ENCODE data around the gene BORCS6. TPM values are rescaled to one million over a fixed set of nuclear protein-coding genes. Genes with fewer than 3 reads are reported as not detected.

Gene BORCS6
- total and polyA plus RNA-seq, 9 of the 15 experiments (the other 6 are each of a cell fraction or from before 2014, with no cell fraction given), result 0.01 to 7.4 (median 2.3) TPM

DNA sequence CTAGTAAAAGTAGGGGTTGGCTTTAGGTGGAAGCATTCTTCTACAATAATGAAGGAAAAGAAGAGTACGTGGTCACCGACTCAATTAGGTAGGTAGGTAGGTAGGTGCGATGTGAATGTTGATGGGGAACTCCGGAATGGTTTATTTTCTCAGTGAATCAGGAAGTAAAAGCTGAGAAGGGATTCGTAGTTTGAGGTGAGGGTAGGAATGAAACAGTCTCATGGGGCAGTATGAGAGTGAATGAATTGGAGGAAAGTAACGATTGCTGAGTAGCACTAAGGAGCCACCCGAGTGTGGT is 51.7 kb downstream of the BORCS6 start:
- H3K4me1 ChIP-seq (replicated peaks in 1 of 2; ENCODE audit: control insufficient read depth in 2 of 2, insufficient read depth in 2 of 2, low read length in 2 of 2), result peaks cover 6 to 30% of the 10 kb centered on the region in 2 experiments; a peak in 4 of 5 replicates
- ChIA-PET POLR2A (interaction anchor here (0.6 to 2.8 kb wide), 7 partner anchors 11 to 83 kb away, joined by 3 to 14 read pairs (median 5); no protein-coding TSS in a partner anchor), CTCF (ENCODE audit: low intra/inter-chr PET ratio) (interaction anchor here (0.6 to 1.4 kb wide), 3 partner anchors 17 to 99 kb away, joined by 3 to 4 read pairs (median 3); no protein-coding TSS in a partner anchor)
- peaks cover 30% of the 10 kb centered on the region; the same call in 1 of the 3 replicates for H3K36me3 ChIP-seq (ENCODE audit: control insufficient read depth, insufficient read depth, low read length)
- in situ Hi-C loops (cut with MboI) (no loop called here), intact Hi-C loops (cut with micrococcal nuclease) (loop anchor here (1.0 to 5.0 kb wide), 6 partner anchors 18 to 164 kb away; no protein-coding TSS in a partner anchor)
- WGBS (ENCODE audit: insufficient coverage, low coverage, missing lambda C conversion rate), result 0% methylated on average over 7 of the region's 7 CpGs
- no TSS peak for BruUV-seq (replicated peaks)
- no peaks in the 10 kb centered on the region for H3K79me2 ChIP-seq (ENCODE audit: control insufficient read depth, insufficient read depth, low read length)
- H3K4me2 ChIP-seq (ENCODE audit: insufficient read depth, low read length), result peak overlapping the region; percentile 92
- FAIRE-seq (no peak), ATAC-seq (no peak), DNase-seq (ENCODE audit: extremely low read depth in 1 of 4, low spot score in 3 of 4) (no peak)
- H3K9me3 ChIP-seq (replicated peaks; ENCODE audit: control insufficient read depth, insufficient read depth, low read depth, low read length), result no peaks in the 10 kb centered on the region
- H3K27me3 ChIP-seq (ENCODE audit: control insufficient read depth in 2 of 2, insufficient read depth in 2 of 2, low read length in 2 of 2), result no peaks in the 10 kb centered on the region
- 0 out of 2 replicates have a peak, but pooled peaks cover 2% of the 10 kb centered on the region for H4K20me1 ChIP-seq (replicated peaks; ENCODE audit: control insufficient read depth, insufficient read depth, low read length)
- peak overlapping the region; percentile 90 for H2AFZ ChIP-seq (ENCODE audit: low read depth, low read length)
- H3K4me3 ChIP-seq, result peak overlapping the region; percentile 59
- peak overlapping the region; percentile 86 to 87; a peak in 3 of 4 replicates for H3K9ac ChIP-seq (ENCODE audit: insufficient read depth in 1 of 2, low read depth in 2 of 2, low read length in 2 of 2)
- no peaks in the 10 kb centered on the region for H3K9me1 ChIP-seq (ENCODE audit: control insufficient read depth, insufficient read depth, low read length)
- H3K27ac ChIP-seq (ENCODE audit: extremely low read depth, low read depth, low read length), result peak overlapping the region; percentile 95
- TF ChIP-seq TOE1 (IDR thresholded peaks at IDR 0.05; ENCODE audit: borderline replicate concordance), result peak; percentile 28; the same call in 1 of the 2 replicates
- TF ChIP-seq TOE1 (CRISPR knock-in tag; IDR thresholded peaks at IDR 0.05; ENCODE audit: borderline replicate concordance, low read depth), result no peak
- TF ChIP-seq HDAC2 (IDR thresholded peaks at IDR 0.05), result no peak
- no peak for TF ChIP-seq CBFA2T2 (conservative IDR thresholded peaks at IDR 0.05)
- TF ChIP-seq, protein P1, sequence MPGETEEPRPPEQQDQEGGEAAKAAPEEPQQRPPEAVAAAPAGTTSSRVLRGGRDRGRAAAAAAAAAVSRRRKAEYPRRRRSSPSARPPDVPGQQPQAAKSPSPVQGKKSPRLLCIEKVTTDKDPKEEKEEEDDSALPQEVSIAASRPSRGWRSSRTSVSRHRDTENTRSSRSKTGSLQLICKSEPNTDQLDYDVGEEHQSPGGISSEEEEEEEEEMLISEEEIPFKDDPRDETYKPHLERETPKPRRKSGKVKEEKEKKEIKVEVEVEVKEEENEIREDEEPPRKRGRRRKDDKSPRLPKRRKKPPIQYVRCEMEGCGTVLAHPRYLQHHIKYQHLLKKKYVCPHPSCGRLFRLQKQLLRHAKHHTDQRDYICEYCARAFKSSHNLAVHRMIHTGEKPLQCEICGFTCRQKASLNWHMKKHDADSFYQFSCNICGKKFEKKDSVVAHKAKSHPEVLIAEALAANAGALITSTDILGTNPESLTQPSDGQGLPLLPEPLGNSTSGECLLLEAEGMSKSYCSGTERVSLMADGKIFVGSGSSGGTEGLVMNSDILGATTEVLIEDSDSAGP (CRISPR knock-in tag; IDR thresholded peaks at IDR 0.05), result no peak
- TF ChIP-seq ZC3H11A (IDR thresholded peaks at IDR 0.05; ENCODE audit: low read depth, low read length), result no peak
- TF ChIP-seq, protein P2, sequence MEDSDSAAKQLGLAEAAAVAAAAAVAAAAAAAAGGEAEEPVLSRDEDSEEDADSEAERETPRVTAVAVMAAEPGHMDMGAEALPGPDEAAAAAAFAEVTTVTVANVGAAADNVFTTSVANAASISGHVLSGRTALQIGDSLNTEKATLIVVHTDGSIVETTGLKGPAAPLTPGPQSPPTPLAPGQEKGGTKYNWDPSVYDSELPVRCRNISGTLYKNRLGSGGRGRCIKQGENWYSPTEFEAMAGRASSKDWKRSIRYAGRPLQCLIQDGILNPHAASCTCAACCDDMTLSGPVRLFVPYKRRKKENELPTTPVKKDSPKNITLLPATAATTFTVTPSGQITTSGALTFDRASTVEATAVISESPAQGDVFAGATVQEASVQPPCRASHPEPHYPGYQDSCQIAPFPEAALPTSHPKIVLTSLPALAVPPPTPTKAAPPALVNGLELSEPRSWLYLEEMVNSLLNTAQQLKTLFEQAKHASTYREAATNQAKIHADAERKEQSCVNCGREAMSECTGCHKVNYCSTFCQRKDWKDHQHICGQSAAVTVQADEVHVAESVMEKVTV (CRISPR knock-in tag; IDR thresholded peaks at IDR 0.05), result no peak
- TF ChIP-seq KAT2B (IDR thresholded peaks at IDR 0.05; ENCODE audit: low read depth, low read length), result no peak
- TF ChIP-seq, protein P3, sequence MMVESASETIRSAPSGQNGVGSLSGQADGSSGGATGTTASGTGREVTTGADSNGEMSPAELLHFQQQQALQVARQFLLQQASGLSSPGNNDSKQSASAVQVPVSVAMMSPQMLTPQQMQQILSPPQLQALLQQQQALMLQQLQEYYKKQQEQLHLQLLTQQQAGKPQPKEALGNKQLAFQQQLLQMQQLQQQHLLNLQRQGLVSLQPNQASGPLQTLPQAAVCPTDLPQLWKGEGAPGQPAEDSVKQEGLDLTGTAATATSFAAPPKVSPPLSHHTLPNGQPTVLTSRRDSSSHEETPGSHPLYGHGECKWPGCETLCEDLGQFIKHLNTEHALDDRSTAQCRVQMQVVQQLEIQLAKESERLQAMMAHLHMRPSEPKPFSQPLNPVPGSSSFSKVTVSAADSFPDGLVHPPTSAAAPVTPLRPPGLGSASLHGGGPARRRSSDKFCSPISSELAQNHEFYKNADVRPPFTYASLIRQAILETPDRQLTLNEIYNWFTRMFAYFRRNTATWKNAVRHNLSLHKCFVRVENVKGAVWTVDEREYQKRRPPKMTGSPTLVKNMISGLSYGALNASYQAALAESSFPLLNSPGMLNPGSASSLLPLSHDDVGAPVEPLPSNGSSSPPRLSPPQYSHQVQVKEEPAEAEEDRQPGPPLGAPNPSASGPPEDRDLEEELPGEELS (CRISPR knock-in tag; IDR thresholded peaks at IDR 0.05; ENCODE audit: borderline replicate concordance), result no peak
- TF ChIP-seq SMARCB1 (IDR thresholded peaks at IDR 0.05; ENCODE audit: insufficient read length, low read depth), result no peak
- TF ChIP-seq NR2C1 (IDR thresholded peaks at IDR 0.05), result no peak
- TF ChIP-seq NR2C1 (tag; IDR thresholded peaks at IDR 0.05), result no peak
- TF ChIP-seq CC2D1A (IDR thresholded peaks at IDR 0.05), result 0 out of 2 replicates have a peak, but pooled peaks have one; percentile 16
- TF ChIP-seq ZNF445 (CRISPR knock-in tag; IDR thresholded peaks at IDR 0.05; ENCODE audit: low read depth), result no peak
- no peak for TF ChIP-seq CHD1 (IDR thresholded peaks at IDR 0.05; ENCODE audit: low read length)
- TF ChIP-seq WHSC1 (IDR thresholded peaks at IDR 0.05; ENCODE audit: low read length), result no peak
- no peak for TF ChIP-seq SAFB (IDR thresholded peaks at IDR 0.05; ENCODE audit: borderline replicate concordance, low read depth, low read length)
- TF ChIP-seq CBX5 (IDR thresholded peaks at IDR 0.05; ENCODE audit: borderline replicate concordance, low read depth), result no peak
- TF ChIP-seq ZNF766 (CRISPR knock-in tag; conservative IDR thresholded peaks at IDR 0.05), result peak; percentile 42; the same call in 1 of the 2 replicates
- TF ChIP-seq HDAC1 (IDR thresholded peaks at IDR 0.05), result no peak
